HepG2 (cell line): ENCODE results near the gene POLR3F. TPM values are rescaled to one million over a fixed set of nuclear protein-coding genes. Genes with fewer than 3 reads are reported as not detected.

Experiments used
- CBFB ChIP-seq: sonication (generic); formaldehyde crosslinking; IDR thresholded peaks from 2 replicates; pipeline ENCODE4 v1.4.0; 2020; ENCODE audit warnings: missing genetic modification reagents
- CENPT ChIP-seq: sonication (generic); formaldehyde crosslinking; IDR thresholded peaks from 2 replicates; pipeline ENCODE4 v1.8.0; 2022; ENCODE audit warnings: low read depth, mild to moderate bottlenecking, moderate library complexity, missing genetic modification reagents
- CHD4 ChIP-seq: fragments of 200-600 bp; sonication (generic); IDR thresholded peaks from 2 replicates; pipeline ENCODE4 v1.7.0; 2017; ENCODE audit warnings: mild to moderate bottlenecking, low read length, borderline replicate concordance
- CSRNP2 ChIP-seq: sonication (generic); formaldehyde crosslinking; conservative IDR thresholded peaks from 2 replicates; pipeline ENCODE4 v1.8.0; 2022; ENCODE audit warnings: low read depth, missing genetic modification reagents
- FOXP4 ChIP-seq: sonication (generic); formaldehyde crosslinking; IDR thresholded peaks from 2 replicates; pipeline ENCODE4 v1.4.0; 2020; ENCODE audit warnings: missing genetic modification reagents
- GTF2F1 ChIP-seq: fragments of 150-350 bp; IDR thresholded peaks from 2 replicates; pipeline ENCODE4 v1.6.1; 2014; ENCODE audit warnings: low read length
- HNRNPLL ChIP-seq: fragments of 200-400 bp; formaldehyde crosslinking; IDR thresholded peaks from 2 replicates; pipeline ENCODE4 v1.6.1; 2017; ENCODE audit warnings: mild to moderate bottlenecking, low read depth, low read length; ENCODE audit not compliant: poor library complexity, severe bottlenecking
- IKZF4 ChIP-seq: sonication (generic); formaldehyde crosslinking; IDR thresholded peaks from 2 replicates; pipeline ENCODE4 v1.5.1; 2020; ENCODE audit warnings: borderline replicate concordance, mild to moderate bottlenecking, low read depth, missing genetic modification reagents; ENCODE audit errors: not compliant biosample characterization
- MTERF4 ChIP-seq: sonication (generic); formaldehyde crosslinking; IDR thresholded peaks from 2 replicates; pipeline ENCODE4 v1.8.0; 2023; ENCODE audit warnings: mild to moderate bottlenecking, missing genetic modification reagents
- NAIF1 ChIP-seq: sonication (generic); formaldehyde crosslinking; IDR thresholded peaks from 2 replicates; pipeline ENCODE4 v1.5.0; 2020; ENCODE audit warnings: mild to moderate bottlenecking, missing genetic modification reagents, borderline replicate concordance
- PLRG1 ChIP-seq: fragments of 450-650 bp; conservative IDR thresholded peaks from 2 replicates; pipeline ENCODE4 v1.6.1; 2016
- POLR2A ChIP-seq, 2 experiments: IDR thresholded peaks; 2 replicates each; pipeline ENCODE4 v1.6.1; 2011; ENCODE audit warnings: low read depth in 2 of 2, low read length in 2 of 2, mild to moderate bottlenecking in 1 of 2, moderate library complexity in 1 of 2; ENCODE audit not compliant: insufficient read depth in 1 of 2
- POLR2AphosphoS2 ChIP-seq: IDR thresholded peaks from 2 replicates; pipeline ENCODE4 v1.6.1; 2011; ENCODE audit warnings: low read depth, low read length, improper control_type of control experiment
- SP4 ChIP-seq: sonication (generic); formaldehyde crosslinking; IDR thresholded peaks from 2 replicates; pipeline ENCODE4 v1.8.1; 2023; ENCODE audit warnings: mild to moderate bottlenecking, missing genetic modification reagents
- TAF15 ChIP-seq: fragments of 200-400 bp; formaldehyde crosslinking; IDR thresholded peaks from one replicate; pipeline ENCODE4 v1.6.1; 2018; ENCODE audit warnings: mild to moderate bottlenecking, low read depth, low read length; ENCODE audit not compliant: poor library complexity, severe bottlenecking
- ZFY ChIP-seq: sonication (generic); formaldehyde crosslinking; IDR thresholded peaks from 2 replicates; pipeline ENCODE4 v1.4.0; 2020; ENCODE audit warnings: missing genetic modification reagents
- ZNF20 ChIP-seq: sonication (generic); formaldehyde crosslinking; IDR thresholded peaks from 2 replicates; pipeline ENCODE4 v1.4.0; 2020; ENCODE audit warnings: mild to moderate bottlenecking, moderate library complexity, missing genetic modification reagents
- ZNF282 ChIP-seq: fragments of 450-650 bp; IDR thresholded peaks from 2 replicates; pipeline ENCODE4 v1.6.1; 2018; ENCODE audit not compliant: partially characterized antibody
- ZNF329 ChIP-seq: sonication (generic); formaldehyde crosslinking; IDR thresholded peaks from 2 replicates; pipeline ENCODE4 v1.9.0; 2021; ENCODE audit warnings: low read depth, mild to moderate bottlenecking, missing genetic modification reagents
- ZNF460 ChIP-seq: sonication (generic); formaldehyde crosslinking; IDR thresholded peaks from 2 replicates; pipeline ENCODE4 v1.5.1; 2020; ENCODE audit warnings: missing genetic modification reagents, mild to moderate bottlenecking, borderline replicate concordance
- ZNF547 ChIP-seq: sonication (generic); formaldehyde crosslinking; IDR thresholded peaks from 2 replicates; pipeline ENCODE4 v1.5.1; 2020; ENCODE audit warnings: mild to moderate bottlenecking, missing genetic modification reagents
- ZNF550 ChIP-seq: sonication (generic); formaldehyde crosslinking; IDR thresholded peaks from 2 replicates; pipeline ENCODE4 v1.4.0; 2020; ENCODE audit warnings: mild to moderate bottlenecking, missing genetic modification reagents, borderline replicate concordance
- ZNF558 ChIP-seq: sonication (generic); formaldehyde crosslinking; IDR thresholded peaks from 2 replicates; pipeline ENCODE4 v1.9.0; 2022; ENCODE audit warnings: mild to moderate bottlenecking, missing genetic modification reagents, borderline replicate concordance
- ZNF724P ChIP-seq: sonication (generic); formaldehyde crosslinking; IDR thresholded peaks from 2 replicates; pipeline ENCODE4 v1.8.0; 2022; ENCODE audit warnings: missing genetic modification reagents, borderline replicate concordance
- ZNF792 ChIP-seq: IDR thresholded peaks from 2 replicates; pipeline ENCODE4 v1.6.1; 2016
- polyA plus RNA-seq, 8 experiments: library from polyadenylated mRNA; depleted of rRNA in 3 of 8; stranded (reverse) in 7 of 8; unstranded in 1 of 8; fragments of >200 nt; fragmentation: Illumina TruSeq in 4 of 8; extraction: Trizol in 4 of 8; gene quantifications; 2 replicates each; pipeline versions ENCODE4 v1.2.1 to v1.2.3, GENCODE V29; 2011 to 2016; ENCODE audit warnings: low read depth in 4 of 8, missing spikeins in 1 of 8, mixed read lengths in 1 of 8; ENCODE audit not compliant: insufficient read depth in 1 of 8
- total RNA-seq, 5 experiments: library from RNA; depleted of rRNA; stranded (reverse); fragments of >200 nt; fragmentation: Illumina TruSeq; extraction: Trizol; gene quantifications; 2 replicates each; pipeline ENCODE4 v1.2.3, GENCODE V29; 2016; ENCODE audit warnings: low read depth in 1 of 5

Gene POLR3F
- total and polyA plus RNA-seq, 2 of the 13 experiments (the other 11 are each of a cell fraction or from before 2014, with no cell fraction given): 11.7 to 25.5 TPM

DNA sequence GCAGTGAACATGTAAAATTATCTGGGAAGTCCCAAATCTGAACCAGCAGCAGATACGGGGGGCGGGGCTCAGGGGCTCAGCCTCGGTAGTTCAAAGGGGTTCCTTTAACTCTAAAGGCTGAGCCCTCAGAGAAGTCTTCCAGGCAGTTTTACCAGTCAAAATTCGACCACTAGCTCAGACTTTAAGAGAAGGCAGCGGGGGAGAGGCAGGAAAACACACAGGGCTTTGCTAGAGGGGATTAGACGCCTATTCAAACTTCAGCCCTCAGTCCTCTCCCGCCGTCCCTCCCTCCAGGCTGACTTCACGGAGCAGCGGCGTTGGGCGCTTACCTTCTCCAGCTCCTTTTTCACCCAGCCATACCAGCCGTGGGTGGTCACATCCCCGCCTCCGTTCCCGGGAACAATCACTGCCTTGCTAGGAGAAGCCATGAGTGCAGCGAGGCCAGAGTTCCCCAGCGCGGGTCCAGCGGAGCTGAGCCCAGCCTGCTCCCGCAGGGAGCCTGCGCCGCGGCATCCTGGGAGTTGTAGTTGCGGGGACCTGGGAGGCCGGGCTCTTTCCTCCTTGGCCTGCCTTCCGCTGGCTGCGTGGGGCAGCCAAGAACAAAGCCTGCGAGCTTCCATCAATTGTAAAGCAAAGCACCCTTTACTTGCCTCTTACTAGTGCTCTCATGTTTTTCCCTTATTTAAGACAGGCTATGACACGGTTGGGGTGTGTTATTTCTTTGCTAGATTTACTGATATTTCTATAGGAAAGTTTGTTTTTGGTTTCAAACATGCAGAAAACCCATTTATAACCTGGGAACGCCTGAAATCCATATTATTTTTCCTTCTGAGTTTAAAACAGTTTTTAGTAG is 29.8 kb downstream of the POLR3F start, which contains the start of gene RBBP9 (continued):
- TF ChIP-seq HNRNPLL: peak; percentile 97
- TF ChIP-seq POLR2A (IDR thresholded peaks at IDR 0.05; ENCODE audit: insufficient read depth in 1 of 2, low read depth in 2 of 2, low read length in 2 of 2): peak; percentile 92 to 97
- TF ChIP-seq ZNF460 (CRISPR knock-in tag): no peak; the same call in 1 of the 2 replicates
- peak; percentile 92 for TF ChIP-seq CBFB (CRISPR knock-in tag)
- no peak for TF ChIP-seq GTF2F1
- no peak for TF ChIP-seq ZNF282
- TF ChIP-seq ZFY (CRISPR knock-in tag): peak; percentile 99
- TF ChIP-seq ZNF550: 0 out of 2 replicates have a peak, but pooled peaks have one; percentile 35
- TF ChIP-seq ZNF558 (CRISPR knock-in tag): no peak
- peak; percentile 82; the same call in 1 of the 2 replicates for TF ChIP-seq ZNF792 (CRISPR knock-in tag)
- no peak for TF ChIP-seq ZNF20 (CRISPR knock-in tag)
- TF ChIP-seq ZNF547 (CRISPR knock-in tag): peak; percentile 95; the same call in 1 of the 2 replicates
- peak; percentile 86 for TF ChIP-seq SP4
- no peak for TF ChIP-seq CSRNP2 (CRISPR knock-in tag)
- no peak for TF ChIP-seq ZNF329
- no peak for TF ChIP-seq PLRG1
- TF ChIP-seq TAF15: peak; percentile 65
- no peak for TF ChIP-seq CENPT
- TF ChIP-seq NAIF1 (CRISPR knock-in tag): no peak
- peak; percentile 94 for TF ChIP-seq MTERF4 (CRISPR knock-in tag)
- peak; percentile 83 for TF ChIP-seq IKZF4 (CRISPR knock-in tag)
- peak; percentile 74 for TF ChIP-seq FOXP4 (CRISPR knock-in tag)
- TF ChIP-seq CHD4: no peak
- peak; percentile 92; the same call in 1 of the 2 replicates for TF ChIP-seq ZNF724P (CRISPR knock-in tag)
- no peak for TF ChIP-seq POLR2AphosphoS2
